ENCODE data around the gene KDM4F. TPM values are rescaled to one million over a fixed set of nuclear protein-coding genes. Genes with fewer than 3 reads are reported as not detected.

KDM4F gene
- polyA plus RNA-seq, 1 donor from 2014 or later: not detected

- no peak overlapping the region for H3K9ac ChIP-seq (ENCODE audit: low read length)
Measured at GRCh38 chr11:95074792-95075563, 25.8 kb downstream of the KDM4F start.

DNA sequence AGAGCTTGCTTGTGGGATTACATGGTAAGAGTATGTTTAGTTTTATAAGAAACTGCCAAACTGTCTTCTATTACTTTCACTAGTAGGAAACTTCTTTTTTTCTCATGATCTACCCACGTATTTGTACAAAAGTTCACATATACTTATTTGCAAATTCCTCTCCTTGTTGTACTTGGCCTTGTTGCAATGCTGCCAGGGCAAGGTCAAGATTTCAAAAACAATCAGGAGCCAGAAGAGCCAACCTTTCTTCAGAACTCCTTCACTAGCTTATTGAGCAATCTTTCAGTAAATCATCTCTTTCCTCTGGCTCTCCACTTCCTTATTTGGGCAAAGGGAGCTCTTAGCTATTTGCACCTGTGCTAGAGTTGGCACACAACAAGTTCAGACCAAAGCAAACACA, 27.2 kb downstream of the KDM4F start:
- Histone ChIP-seq H3F3A (ENCODE audit: insufficient read depth, low read length, poor library complexity, severe bottlenecking) (no peaks in the 10 kb centered on the region), H4K20me1 (ENCODE audit: insufficient read depth) (no peaks in the 10 kb centered on the region), H3K27ac (ENCODE audit: low read length) (no peak overlapping the region)

More at GRCh38 chr11:95074792-95075563, 25.8 kb downstream of the KDM4F start:
- Histone ChIP-seq H3K9me3 (ENCODE audit: low read length) (no peaks in the 10 kb centered on the region), H3K27me3 (ENCODE audit: insufficient read depth, low read depth, low read length) (no peaks in the 10 kb centered on the region), H3K4me3 (ENCODE audit: low read length) (no peak overlapping the region), H3K79me2 (replicated peaks; ENCODE audit: insufficient read depth, low read length) (peaks cover 5% of the 10 kb centered on the region), H3K36me3 (ENCODE audit: insufficient read depth, low read length) (no peaks in the 10 kb centered on the region), H3K4me2 (ENCODE audit: low read length) (no peak overlapping the region), H3F3A (ENCODE audit: insufficient read depth, low read length, poor library complexity, severe bottlenecking) (no peaks in the 10 kb centered on the region), H2AFZ (ENCODE audit: low read depth, low read length) (no peak overlapping the region), H3K27ac (ENCODE audit: low read length) (no peak overlapping the region), H3K9me2 (ENCODE audit: insufficient read depth, low read length) (no peaks in the 10 kb centered on the region), H4K20me1 (ENCODE audit: insufficient read depth) (no peaks in the 10 kb centered on the region)
- TF ChIP-seq EP300 (conservative IDR thresholded peaks at IDR 0.05; ENCODE audit: poor library complexity, severe bottlenecking) (no peak), RAD21 (conservative IDR thresholded peaks at IDR 0.05) (no peak), TAF1 (IDR thresholded peaks at IDR 0.05; ENCODE audit: low read depth) (no peak)
- TF ChIP-seq, protein P1, sequence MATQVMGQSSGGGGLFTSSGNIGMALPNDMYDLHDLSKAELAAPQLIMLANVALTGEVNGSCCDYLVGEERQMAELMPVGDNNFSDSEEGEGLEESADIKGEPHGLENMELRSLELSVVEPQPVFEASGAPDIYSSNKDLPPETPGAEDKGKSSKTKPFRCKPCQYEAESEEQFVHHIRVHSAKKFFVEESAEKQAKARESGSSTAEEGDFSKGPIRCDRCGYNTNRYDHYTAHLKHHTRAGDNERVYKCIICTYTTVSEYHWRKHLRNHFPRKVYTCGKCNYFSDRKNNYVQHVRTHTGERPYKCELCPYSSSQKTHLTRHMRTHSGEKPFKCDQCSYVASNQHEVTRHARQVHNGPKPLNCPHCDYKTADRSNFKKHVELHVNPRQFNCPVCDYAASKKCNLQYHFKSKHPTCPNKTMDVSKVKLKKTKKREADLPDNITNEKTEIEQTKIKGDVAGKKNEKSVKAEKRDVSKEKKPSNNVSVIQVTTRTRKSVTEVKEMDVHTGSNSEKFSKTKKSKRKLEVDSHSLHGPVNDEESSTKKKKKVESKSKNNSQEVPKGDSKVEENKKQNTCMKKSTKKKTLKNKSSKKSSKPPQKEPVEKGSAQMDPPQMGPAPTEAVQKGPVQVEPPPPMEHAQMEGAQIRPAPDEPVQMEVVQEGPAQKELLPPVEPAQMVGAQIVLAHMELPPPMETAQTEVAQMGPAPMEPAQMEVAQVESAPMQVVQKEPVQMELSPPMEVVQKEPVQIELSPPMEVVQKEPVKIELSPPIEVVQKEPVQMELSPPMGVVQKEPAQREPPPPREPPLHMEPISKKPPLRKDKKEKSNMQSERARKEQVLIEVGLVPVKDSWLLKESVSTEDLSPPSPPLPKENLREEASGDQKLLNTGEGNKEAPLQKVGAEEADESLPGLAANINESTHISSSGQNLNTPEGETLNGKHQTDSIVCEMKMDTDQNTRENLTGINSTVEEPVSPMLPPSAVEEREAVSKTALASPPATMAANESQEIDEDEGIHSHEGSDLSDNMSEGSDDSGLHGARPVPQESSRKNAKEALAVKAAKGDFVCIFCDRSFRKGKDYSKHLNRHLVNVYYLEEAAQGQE (IDR thresholded peaks at IDR 0.05; ENCODE audit: borderline replicate concordance): no peak

DNA sequence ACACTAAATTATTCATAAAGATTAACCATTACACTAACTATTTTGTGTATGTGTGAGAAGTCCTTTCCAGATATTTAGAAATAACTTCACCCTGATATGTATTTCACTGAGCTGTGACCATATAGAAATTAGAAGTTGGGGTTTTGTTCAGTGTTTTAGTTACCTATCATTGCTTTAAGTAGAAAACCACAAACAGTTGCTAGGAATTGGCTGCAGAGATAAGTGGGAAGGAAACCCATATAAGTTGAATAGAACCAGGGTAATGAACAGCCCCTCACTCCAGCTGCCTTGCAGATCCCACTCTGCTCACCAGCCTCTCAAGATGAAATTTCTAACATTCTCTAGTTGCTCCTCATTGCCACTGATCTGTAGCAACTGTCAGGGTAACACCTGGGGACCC, 27.8 kb downstream of the KDM4F start:
- no peak overlapping the region for H3K4me3 ChIP-seq (ENCODE audit: low read length)
- H4K20me1 ChIP-seq (ENCODE audit: insufficient read depth): no peaks in the 10 kb centered on the region
- no peaks in the 10 kb centered on the region for H3K27me3 ChIP-seq (ENCODE audit: insufficient read depth, low read depth, low read length)
- H3K27ac ChIP-seq (ENCODE audit: low read length): no peak overlapping the region
- no peak overlapping the region for H3K4me2 ChIP-seq (ENCODE audit: low read length)
- no peak overlapping the region for H3K9ac ChIP-seq (ENCODE audit: low read length)
- no peak overlapping the region for H2AFZ ChIP-seq (ENCODE audit: low read depth, low read length)
- no peaks in the 10 kb centered on the region for H3K9me2 ChIP-seq (ENCODE audit: insufficient read depth, low read length)
- H3K9me3 ChIP-seq (ENCODE audit: low read length): no peaks in the 10 kb centered on the region
- no peaks in the 10 kb centered on the region for H3K79me2 ChIP-seq (replicated peaks; ENCODE audit: insufficient read depth, low read length)
- H3F3A ChIP-seq (ENCODE audit: insufficient read depth, low read length, poor library complexity, severe bottlenecking): no peaks in the 10 kb centered on the region
- H3K36me3 ChIP-seq (ENCODE audit: insufficient read depth, low read length): no peaks in the 10 kb centered on the region
- no peak for TF ChIP-seq POLR2AphosphoS5 (IDR thresholded peaks at IDR 0.05)
- TF ChIP-seq MXI1 (conservative IDR thresholded peaks at IDR 0.05; ENCODE audit: poor library complexity, severe bottlenecking): no peak

More for the DNA sequence above, 27.2 kb downstream of the KDM4F start:
- H3K79me2 ChIP-seq (replicated peaks; ENCODE audit: insufficient read depth, low read length): no peaks in the 10 kb centered on the region
- TF ChIP-seq TAF1 (IDR thresholded peaks at IDR 0.05; ENCODE audit: low read depth): no peak
- H2AFZ ChIP-seq (ENCODE audit: low read depth, low read length): no peak overlapping the region
- H3K4me3 ChIP-seq (ENCODE audit: low read length): no peak overlapping the region
- no peaks in the 10 kb centered on the region for H3K36me3 ChIP-seq (ENCODE audit: insufficient read depth, low read length)
- no peak overlapping the region for H3K4me2 ChIP-seq (ENCODE audit: low read length)
- H3K9me2 ChIP-seq (ENCODE audit: insufficient read depth, low read length): no peaks in the 10 kb centered on the region
- no peaks in the 10 kb centered on the region for H3K9me3 ChIP-seq (ENCODE audit: low read length)
- H3K9ac ChIP-seq (ENCODE audit: low read length): no peak overlapping the region
- no peaks in the 10 kb centered on the region for H3K27me3 ChIP-seq (ENCODE audit: insufficient read depth, low read depth, low read length)

Measured in neural cell (in vitro differentiated cells).